ENCODE data around the gene CENPA. TPM values are rescaled to one million over a fixed set of nuclear protein-coding genes. Genes with fewer than 3 reads are reported as not detected.
"Not testable (repeated sequence)": the region's sequence is repeated elsewhere in the genome, so short reads cannot be mapped to it uniquely, and the experiment has no call there.

Gene CENPA
- total and polyA plus RNA-seq, 12 donors, result 0.20 to 4.5 (median 0.83) TPM; not detected in 4

DNA sequence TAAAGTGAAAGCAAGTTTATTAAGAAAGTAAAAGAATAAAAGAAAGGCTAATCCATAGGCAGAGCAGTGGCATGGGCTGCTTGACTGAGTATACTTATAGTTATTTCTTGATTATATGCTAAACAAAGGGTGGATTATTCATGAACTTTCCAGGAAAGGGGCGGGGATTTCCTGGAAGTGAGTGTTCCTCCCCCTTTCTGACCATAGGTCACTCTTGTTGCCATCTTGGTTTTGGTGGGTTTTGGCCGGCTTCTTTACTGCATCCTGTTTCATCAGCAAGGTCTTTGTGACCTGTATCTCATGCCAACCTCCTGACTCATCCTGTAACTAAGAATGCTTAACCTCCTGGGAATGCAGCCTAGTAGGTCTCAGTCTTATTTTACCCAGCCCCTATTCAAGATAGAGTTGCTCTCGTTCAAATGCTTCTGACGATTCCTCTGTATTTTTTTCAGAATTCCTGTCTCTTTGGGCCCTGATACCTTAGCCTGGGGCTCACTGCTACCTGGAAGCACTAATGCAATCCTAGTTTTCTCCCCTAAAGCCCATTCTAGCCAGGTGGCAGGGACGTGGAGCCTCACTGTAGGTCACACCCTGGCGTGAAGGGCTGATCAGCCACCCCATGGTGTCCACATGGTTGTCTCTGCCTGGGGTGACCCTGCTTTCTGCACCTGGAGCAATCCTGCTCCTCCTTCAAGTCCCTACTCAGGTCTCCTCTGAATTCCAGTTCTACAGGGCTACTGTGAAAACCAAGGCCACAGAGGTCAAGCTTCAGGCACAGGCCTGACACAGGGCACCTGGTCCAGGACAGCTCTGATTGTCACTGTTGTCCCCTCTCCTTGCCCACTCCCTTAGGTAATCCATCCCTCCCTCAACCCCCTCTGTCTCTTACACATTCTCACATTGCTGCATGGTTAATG, 27.7 kb upstream of the CENPA start:
- Histone ChIP-seq H3K9me3 (replicated peaks in 1 of 3) (no peaks in the 10 kb centered on the region), H3K36me3 (replicated peaks in 1 of 2) (no peaks in the 10 kb centered on the region), H3K27ac (peak overlapping the region; percentile 35 to 93 (median 73)), H3K27me3 (no peaks in the 10 kb centered on the region), H3K4me3 (no peak overlapping the region), H3K4me1 (replicated peaks in 1 of 2) (peaks cover 15 to 21% of the 10 kb centered on the region in 2 donors)
- 35 to 45% (median 40%) methylated on average over 6 of the region's 6 CpGs for WGBS, 4 donors
- intact Hi-C loops (cut with DNase I), result no loop called here
- DNase-seq, result peak; percentile 77 to 96 (median 87)
- TF ChIP-seq, protein P1, sequence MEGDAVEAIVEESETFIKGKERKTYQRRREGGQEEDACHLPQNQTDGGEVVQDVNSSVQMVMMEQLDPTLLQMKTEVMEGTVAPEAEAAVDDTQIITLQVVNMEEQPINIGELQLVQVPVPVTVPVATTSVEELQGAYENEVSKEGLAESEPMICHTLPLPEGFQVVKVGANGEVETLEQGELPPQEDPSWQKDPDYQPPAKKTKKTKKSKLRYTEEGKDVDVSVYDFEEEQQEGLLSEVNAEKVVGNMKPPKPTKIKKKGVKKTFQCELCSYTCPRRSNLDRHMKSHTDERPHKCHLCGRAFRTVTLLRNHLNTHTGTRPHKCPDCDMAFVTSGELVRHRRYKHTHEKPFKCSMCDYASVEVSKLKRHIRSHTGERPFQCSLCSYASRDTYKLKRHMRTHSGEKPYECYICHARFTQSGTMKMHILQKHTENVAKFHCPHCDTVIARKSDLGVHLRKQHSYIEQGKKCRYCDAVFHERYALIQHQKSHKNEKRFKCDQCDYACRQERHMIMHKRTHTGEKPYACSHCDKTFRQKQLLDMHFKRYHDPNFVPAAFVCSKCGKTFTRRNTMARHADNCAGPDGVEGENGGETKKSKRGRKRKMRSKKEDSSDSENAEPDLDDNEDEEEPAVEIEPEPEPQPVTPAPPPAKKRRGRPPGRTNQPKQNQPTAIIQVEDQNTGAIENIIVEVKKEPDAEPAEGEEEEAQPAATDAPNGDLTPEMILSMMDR (IDR thresholded peaks at IDR 0.05), result no peak
- TF ChIP-seq POLR2A (IDR thresholded peaks at IDR 0.05), result peak in 1 of 2 donors; percentile 57

DNA sequence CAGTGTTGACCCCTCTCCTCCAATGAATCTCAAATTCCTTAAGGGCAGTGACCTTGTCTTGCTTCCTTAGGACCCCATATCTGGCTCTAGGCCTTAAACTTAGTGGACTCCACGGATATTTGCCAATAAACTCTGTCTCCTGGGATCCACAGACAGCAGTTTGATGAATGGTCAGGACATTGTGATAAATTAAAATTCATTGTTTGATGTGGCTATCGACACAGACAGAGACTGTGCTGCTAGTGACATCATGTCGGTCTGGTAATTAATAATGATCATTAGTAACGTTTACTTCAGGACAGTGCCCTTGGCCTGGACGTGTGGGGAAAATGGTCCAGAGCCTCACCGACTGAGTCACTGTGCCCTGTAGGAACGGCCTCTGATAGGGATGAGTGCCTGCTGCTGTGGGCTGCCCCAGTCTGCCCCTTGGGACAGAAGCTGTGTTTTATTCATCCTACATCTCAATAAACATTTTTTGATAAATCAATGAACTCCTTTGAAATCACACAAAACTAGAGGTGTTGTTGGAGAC, 27.0 kb upstream of the CENPA start:
- Histone ChIP-seq H3K4me3 (no peak overlapping the region), H3K36me3 (replicated peaks in 1 of 2) (no peaks in the 10 kb centered on the region), H3K9me3 (replicated peaks in 1 of 3) (no peaks in the 10 kb centered on the region), H3K27me3 (no peaks in the 10 kb centered on the region), H3K4me1 (replicated peaks in 1 of 2) (peaks cover 20 to 21% of the 10 kb centered on the region in 2 donors), H3K27ac (peak overlapping the region; percentile 35 to 93 (median 73))
- intact Hi-C loops (cut with DNase I), result no loop called here
- TF ChIP-seq POLR2A (IDR thresholded peaks at IDR 0.05), result no peak
- TF ChIP-seq, protein P1 (IDR thresholded peaks at IDR 0.05), result no peak
- 29 to 50% (median 39%) methylated on average over 3 to 7 of the region's 7 CpGs for WGBS, 4 donors
- DNase-seq, result peak; percentile 68 to 85 (median 83)

DNA sequence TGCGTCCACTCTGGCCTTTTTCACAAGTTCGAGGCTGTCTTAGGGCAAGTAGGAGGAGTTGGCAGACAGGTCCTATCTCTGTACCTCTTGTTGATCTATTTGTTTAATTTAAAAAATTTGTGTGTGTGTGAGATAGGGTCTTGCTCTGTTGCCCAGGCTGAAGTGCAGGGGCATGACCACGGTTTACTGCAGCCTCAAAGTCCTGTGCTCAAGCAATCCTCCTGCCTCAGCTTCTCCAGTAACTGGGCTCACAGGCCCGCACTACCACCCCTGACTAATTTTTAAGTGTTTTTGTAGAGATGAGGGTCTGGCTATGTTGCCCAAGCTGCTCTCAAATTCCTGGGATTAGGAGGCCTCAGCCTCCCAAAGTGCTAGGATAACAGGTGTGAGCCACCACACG, 26.0 kb upstream of the CENPA start:
- intact Hi-C loops (cut with DNase I), result no loop called here
- Histone ChIP-seq H3K4me3 (no peak overlapping the region), H3K36me3 (replicated peaks in 1 of 2) (no peaks in the 10 kb centered on the region), H3K27me3 (no peaks in the 10 kb centered on the region), H3K9me3 (replicated peaks in 1 of 3) (no peaks in the 10 kb centered on the region), H3K27ac (no peak overlapping the region), H3K4me1 (replicated peaks in 1 of 2) (peaks cover 20 to 24% of the 10 kb centered on the region in 2 donors)
- TF ChIP-seq POLR2A (IDR thresholded peaks at IDR 0.05), result no peak
- TF ChIP-seq, protein P1 (IDR thresholded peaks at IDR 0.05), result no peak
- no peak for DNase-seq
- 93 to 97% (median 95%) methylated on average over 4 to 5 of the region's 5 CpGs for WGBS, 4 donors

DNA sequence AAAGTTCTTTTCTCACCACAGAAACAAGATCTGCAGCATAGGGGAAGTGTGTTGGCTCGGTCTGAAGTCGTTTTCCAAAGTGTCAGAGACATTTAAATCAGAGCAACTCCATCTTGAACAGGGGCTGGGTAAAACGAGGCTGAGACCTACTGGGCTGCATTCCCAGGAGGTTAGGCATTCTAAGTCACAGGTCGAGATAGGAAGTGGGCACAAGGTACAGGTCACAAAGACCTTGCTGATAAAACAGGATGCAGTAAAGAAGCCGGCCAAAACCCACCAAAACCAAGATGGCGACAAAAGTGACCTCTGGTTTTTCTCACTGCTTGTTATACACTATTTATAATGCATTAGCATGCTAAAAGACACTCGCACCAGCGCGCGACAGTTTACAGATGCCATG, 24.9 kb upstream of the CENPA start:
- not testable (repeated sequence) for H3K36me3 ChIP-seq (replicated peaks in 1 of 2)

More for the DNA sequence above, 24.9 kb upstream of the CENPA start:
- H3K9me3 ChIP-seq (replicated peaks in 1 of 3); H3K4me3 ChIP-seq; H3K27ac ChIP-seq; H3K27me3 ChIP-seq; intact Hi-C loops (cut with DNase I); DNase-seq: not testable (repeated sequence)
- 73 to 78% (median 74%) methylated on average over 10 of the region's 10 CpGs for whole genome bisulfite sequencing, 4 donors
- peaks cover 24 to 35% of the 10 kb centered on the region in 2 donors for H3K4me1 ChIP-seq (replicated peaks in 1 of 2)
